Stimulated activated CD8-positive, alpha-beta memory T cell treated with anti-CD3 and anti-CD28 coated beads, Interleukin-12 subunit alpha, Interleukin-12 subunit beta, amount 100 ng/mL, for 24 hours (primary cell): Measurements from ENCODE around the gene SLC5A6.
"Not testable (repeated sequence)": the region's sequence is repeated elsewhere in the genome, so short reads cannot be mapped to it uniquely, and the experiment has no call there.

Experiments
- DNase-seq: peaks from one replicate; pipeline ENCODE4 v3.0.0-alpha.2; 2020; ENCODE audit errors: extremely low read depth

The SLC5A6 gene

DNA sequence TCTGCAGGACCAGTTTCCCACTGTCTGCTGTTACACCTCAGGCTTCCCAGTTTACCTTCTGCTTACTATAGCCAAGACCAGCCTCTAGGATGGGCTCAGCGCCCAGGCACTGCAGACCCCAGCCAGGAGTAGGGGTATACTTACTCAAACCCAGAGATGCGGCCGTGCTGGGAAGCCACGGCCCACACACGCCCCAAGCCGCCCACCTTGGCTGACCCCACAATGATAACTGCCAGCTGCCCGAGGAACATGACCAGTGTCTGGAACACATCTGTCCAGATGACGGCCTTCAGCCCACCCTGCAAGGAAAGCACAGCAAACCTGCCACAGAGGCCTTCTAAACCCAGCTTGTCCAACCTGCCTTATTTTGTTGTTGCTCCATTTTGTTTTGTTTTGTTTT lies 6.9 kb downstream of the SLC5A6 start:
- no peak for DNase-seq

- no peak for DNase-seq
Measured at GRCh38 chr2:27204566-27204965, 7.5 kb downstream of the SLC5A6 start.

DNA sequence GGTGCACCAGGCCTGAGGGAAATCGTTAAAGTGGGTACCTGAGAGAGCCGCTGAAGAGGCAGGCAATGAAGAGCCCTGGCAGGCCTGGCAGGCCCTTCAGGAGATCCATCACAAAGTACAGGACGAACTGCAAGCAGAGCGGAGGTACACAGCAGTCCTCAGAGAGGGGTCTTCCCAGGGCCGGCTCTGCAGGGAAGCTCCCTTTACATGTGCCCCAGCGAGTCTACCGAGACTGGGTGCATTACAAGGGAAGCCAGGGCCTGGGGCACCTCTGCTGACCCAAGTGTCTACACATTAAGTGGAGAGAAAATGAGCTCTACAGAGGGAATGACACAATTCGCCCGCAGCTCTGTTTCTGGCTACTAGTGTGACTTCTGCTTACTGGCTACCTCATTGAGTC lies 8.3 kb downstream of the SLC5A6 start:
- no peak for DNase-seq

- no peak for DNase-seq
Measured at GRCh38 chr2:27202854-27203253, 9.2 kb downstream of the SLC5A6 start.

DNA sequence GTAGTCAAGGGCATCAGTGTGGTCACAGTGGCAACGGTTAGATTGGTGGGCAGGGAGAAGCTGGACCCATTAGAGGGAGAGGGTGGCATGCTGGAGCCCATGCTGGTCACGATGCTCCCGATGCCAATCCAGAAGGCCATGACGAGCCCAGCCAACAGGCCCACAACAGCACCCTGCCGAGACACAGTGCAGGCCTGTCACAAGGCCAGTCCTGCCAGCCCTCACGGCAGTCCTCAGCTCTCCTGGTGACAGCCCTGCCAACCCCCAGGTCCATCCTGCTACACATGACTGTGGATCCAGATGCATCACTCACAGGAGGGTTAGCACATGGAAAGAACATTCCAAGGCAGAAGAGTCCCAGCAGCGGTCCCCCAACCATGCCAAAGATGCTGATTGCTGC lies 10.4 kb downstream of the SLC5A6 start:
- no peak for DNase-seq

DNA sequence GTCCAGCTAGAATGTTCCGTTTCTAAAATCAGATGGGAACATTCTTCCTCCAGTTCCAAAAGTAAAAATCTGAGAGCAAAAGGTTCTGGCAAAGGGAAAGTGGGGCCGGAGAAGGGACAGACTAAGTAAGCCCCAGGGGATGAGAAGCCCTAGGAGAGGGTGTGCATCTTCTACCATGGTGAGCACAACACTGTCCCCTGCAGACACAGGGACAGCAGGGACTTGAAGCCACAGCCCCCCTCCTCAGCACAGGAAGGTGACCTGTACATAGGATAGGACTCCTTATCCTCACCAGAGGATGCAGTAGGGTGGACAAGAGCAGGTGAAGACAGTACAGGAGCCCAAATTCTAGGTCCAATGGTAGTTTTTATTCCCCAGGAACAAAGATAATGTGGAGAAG lies 12.8 kb downstream of the SLC5A6 start:
- DNase-seq = no peak

DNA sequence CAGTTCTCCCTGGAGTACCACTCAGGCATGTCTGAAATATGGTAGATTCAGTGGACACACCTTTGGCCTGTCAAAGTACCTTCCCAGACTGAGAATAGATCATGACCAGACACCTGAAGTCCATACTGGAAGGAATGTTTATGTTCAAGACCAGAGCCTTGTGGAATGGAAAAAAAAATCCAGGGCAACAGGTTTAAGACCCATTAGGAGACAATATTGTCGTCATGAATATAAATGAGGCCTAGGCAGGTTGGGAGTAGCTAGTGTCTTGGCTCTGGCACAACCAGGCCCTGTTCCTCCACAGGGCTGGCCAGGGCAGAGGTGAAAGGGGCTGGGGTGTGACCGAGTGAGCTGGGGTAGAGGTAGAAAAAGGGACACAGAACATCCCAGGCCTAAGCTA lies 13.4 kb downstream of the SLC5A6 start:
- DNase-seq = no peak

DNA sequence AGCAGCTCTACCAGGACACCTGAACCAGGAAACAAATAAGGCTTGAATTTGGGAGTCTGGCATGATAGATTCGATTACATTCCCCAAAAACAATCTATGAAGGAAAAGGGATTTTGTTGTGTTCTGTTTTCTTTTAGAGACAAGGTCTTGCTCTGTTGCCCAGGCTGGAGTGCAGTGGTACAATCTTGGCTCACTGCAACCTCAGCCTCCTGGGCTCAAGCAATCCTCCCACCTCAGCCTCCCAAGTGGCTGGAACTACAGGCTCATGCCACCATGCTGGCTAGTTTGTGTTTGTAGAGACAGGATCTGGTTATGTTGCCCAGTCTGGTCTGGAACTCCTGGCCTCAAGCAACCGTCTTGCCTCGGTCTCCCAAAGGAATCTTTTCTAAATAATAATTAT lies 14.0 kb downstream of the SLC5A6 start:
- DNase-seq = not testable (repeated sequence)

GRCh38 chr2:27195799-27196198 lies 16.3 kb downstream of the SLC5A6 start:
- DNase-seq = not testable (repeated sequence)

- no peak for DNase-seq
Measured at GRCh38 chr2:27194538-27195354, 17.3 kb downstream of the SLC5A6 start.

GRCh38 chr2:27191070-27191829 lies 20.8 kb downstream of the SLC5A6 start:
- DNase-seq = no peak

GRCh38 chr2:27189989-27190388 lies 22.1 kb downstream of the SLC5A6 start:
- no peak for DNase-seq

GRCh38 chr2:27186613-27187345 lies 25.3 kb downstream of the SLC5A6 start:
- DNase-seq = no peak

DNA sequence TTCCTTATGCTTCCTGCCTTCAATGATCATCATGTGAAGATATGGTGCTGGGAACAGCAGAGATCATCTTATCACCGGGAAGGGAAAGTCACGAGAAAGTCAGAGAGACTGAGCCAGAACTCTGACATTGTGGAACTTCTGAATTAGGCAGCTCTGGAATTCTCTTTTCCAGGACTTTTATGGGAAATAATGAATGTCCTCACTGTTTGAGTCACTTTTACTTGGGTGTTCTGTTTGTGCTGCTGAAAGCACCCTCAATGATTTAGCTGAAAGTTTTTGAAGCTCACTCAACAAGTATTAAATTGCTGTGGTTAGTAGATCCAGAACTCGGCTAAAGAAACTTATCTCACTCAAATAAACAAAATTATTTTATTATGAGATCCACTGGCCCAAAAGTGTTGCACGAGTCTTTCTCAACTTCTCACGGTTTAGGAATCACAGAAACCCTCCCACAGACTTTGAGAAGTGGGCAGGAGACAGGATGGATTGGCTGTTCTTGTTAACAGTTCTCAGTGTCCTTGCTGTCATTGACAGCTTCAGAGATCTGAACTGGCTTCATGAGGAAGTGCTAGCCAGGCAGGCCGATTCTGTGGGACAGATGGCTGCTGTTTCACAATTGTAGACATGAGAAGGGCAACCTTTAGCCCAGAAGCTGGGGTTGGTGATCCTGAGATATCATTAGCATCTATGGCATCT lies 26.6 kb downstream of the SLC5A6 start:
- no peak for DNase-seq

- no peak for DNase-seq
Measured at GRCh38 chr2:27184115-27184514, 28.0 kb downstream of the SLC5A6 start.

- no peak for DNase-seq
Measured at GRCh38 chr2:27182346-27182745, 29.7 kb downstream of the SLC5A6 start.

DNA sequence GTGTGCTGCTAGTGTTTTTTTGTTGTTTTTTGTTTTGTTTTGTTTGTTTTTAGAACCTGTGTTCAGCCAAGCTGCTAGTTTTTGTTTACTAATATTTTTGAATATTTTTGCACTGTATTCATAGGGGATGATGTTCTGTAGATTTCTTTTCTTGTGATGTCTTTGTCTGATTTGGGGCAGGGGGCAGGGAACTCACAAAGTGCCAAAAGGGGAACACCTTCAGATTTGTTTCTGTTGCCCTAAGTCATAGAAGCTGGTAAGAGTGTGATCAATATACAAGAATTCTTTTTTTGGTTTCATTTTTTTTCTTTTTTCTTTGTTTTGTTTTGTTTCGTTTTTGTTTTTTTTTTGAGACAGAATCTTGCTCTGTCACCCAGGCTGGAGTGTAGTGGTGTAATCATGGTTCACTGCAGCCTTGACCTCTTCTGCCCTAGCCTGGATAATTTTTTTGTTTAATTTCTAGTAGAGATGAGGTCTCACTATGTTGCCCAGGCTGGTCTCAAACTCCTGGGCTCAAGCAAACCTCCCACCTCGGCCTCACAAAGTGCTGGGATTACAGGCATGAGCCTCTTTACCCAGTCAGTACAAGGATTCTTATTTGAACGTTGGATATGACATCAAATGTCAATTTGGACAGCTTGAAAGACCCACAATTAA lies 32.6 kb downstream of the SLC5A6 start:
- DNase-seq = no peak

DNA sequence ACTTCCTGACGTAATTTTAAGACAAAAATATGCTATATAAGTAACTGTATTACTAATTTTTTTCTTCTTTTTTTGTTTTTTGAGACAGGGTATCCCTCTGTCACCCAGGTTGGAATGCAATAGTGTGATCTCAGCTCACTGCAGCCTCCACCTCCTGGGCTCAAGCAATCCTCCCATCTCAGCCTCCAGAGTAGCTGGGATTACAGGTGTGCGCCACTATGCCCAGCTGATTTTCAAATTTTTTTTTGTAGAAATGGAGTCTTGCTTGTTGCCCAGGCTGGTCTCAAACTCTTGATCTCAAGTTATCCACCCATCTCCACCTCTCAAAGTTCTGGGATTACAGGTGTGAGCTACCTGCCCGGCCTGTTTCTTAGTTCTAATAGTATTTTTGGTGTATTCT lies 33.6 kb downstream of the SLC5A6 start:
- no peak for DNase-seq

DNA sequence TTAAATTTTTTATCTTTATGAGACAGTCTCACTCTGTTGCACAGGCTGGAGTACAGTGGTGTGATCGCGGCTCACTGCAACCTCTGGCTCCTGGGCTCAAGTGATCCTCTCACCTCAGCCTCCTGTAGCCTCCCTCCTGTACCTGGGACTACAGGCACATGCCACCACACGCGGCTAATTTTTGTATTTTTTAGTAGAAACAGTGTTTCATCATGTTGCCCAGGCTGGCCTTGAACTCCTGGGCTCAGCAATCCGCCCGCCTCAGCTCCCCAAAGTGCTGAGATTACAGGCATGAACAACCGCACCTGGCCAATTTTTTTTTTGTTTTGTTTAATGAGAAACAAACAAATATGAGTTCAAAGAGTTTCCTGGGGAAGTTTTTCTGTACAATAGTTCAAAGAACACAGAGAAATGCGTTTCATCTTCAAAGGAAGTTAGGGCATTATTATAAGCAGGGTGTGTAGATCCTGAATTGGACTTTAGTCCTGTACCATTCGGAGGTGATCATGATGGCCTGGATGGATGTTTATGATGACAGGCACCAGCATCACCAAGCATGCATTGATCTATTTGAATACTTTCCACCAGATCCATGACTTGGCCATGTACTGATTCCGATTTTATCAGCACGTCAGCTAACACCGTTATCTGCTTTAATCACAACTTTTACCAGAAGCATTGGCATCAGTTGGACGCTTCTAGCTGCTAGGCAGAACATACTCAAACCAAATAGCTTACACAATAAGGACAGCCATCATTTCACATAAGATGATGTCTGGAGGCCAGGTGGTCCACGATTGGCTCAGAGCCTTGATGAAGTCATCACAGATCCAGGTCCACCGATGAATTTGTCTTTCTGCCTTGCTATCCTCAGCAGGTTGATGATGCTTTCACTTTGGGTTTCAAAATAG lies 34.4 kb downstream of the SLC5A6 start:
- no peak for DNase-seq

GRCh38 chr2:27175781-27176180 lies 36.3 kb downstream of the SLC5A6 start:
- not testable (repeated sequence) for DNase-seq
